HUES64 (cell line): Measurements from ENCODE around the gene CARD18. TPM values are rescaled to one million over a fixed set of nuclear protein-coding genes. Genes with fewer than 3 reads are reported as not detected.

Experiments
- H3K27ac ChIP-seq: 2 replicates; pipeline ENCODE4 v1.7.0; 2013; ENCODE audit warnings: low read depth, low read length, inconsistent platforms
- H3K27me3 ChIP-seq: 2 replicates; pipeline ENCODE4 v1.6.1; 2013; ENCODE audit warnings: mild to moderate bottlenecking, low read length; ENCODE audit not compliant: insufficient read depth
- H3K36me3 ChIP-seq: 2 replicates; pipeline ENCODE4 v1.6.1; 2013; ENCODE audit warnings: mild to moderate bottlenecking, low read length; ENCODE audit not compliant: insufficient read depth
- H3K4me1 ChIP-seq: 2 replicates; pipeline ENCODE4 v1.6.1; 2013; ENCODE audit warnings: mild to moderate bottlenecking, low read length, moderate library complexity; ENCODE audit not compliant: insufficient read depth
- H3K4me3 ChIP-seq: 2 replicates; pipeline ENCODE4 v1.5.1; 2013; ENCODE audit warnings: mild to moderate bottlenecking, low read length, moderate library complexity
- H3K9ac ChIP-seq: 2 replicates; pipeline ENCODE4 v1.6.1; 2013; ENCODE audit warnings: mild to moderate bottlenecking, low read depth, low read length
- H3K9me3 ChIP-seq: 2 replicates; pipeline ENCODE4 v1.6.1; 2013; ENCODE audit warnings: low read depth, low read length; ENCODE audit not compliant: insufficient read depth
- WGBS: fragments of 150-250, 120-280 bp; methylation state at CpG from one replicate; pipeline ENCODE4 v1.1.7; 2013; ENCODE audit warnings: missing lambda C conversion rate; 5-methylcytosine and 5-hydroxymethylcytosine counted together
- polyA plus RNA-seq, 2 experiments: library from polyadenylated mRNA; stranded (reverse); fragments of 50-300 nt; gene quantifications; one replicate each; pipeline ENCODE4 v1.2.3, GENCODE V29; 2013

CARD18 gene
- polyA plus RNA-seq (2013, experiment 1 of 2) = not detected
- not detected for polyA plus RNA-seq (2013, experiment 2 of 2)

GRCh38 chr11:105139669-105140068, at the start of gene CARD18:
Gene CARD18 (minus strand): TSS chr11:105139769. CDS start chr11:105139726, 43 bp downstream.
- Histone ChIP-seq H3K9ac (no peak within 1 kb of the TSS), H3K4me3 (no peak within 1 kb of the TSS), H3K27ac (no peak within 1 kb of the TSS), H3K4me1 (no peaks in the 10 kb centered on the region), H3K36me3 (no peaks in the 10 kb centered on the region), H3K27me3 (no peaks in the 10 kb centered on the region), H3K9me3 (0 out of 2 replicates have a peak, but pooled peaks cover 4% of the 10 kb centered on the region)
- 94% methylated on average over 2 of the region's 2 CpGs for WGBS

GRCh38 chr11:105183987-105184386, 44.4 kb upstream of the CARD18 start:
- Histone ChIP-seq H3K4me3 (no peak overlapping the region), H3K36me3 (no peaks in the 10 kb centered on the region), H3K9me3 (no peaks in the 10 kb centered on the region), H3K27ac (no peak overlapping the region), H3K4me1 (no peaks in the 10 kb centered on the region), H3K9ac (no peak overlapping the region), H3K27me3 (no peaks in the 10 kb centered on the region)
- no CpG with 5 or more reads among the region's 1 CpG for WGBS

GRCh38 chr11:105183426-105183825, 43.9 kb upstream of the CARD18 start:
- 89% methylated on average over 2 of the region's 3 CpGs for WGBS
- no peaks in the 10 kb centered on the region for H3K27me3 ChIP-seq

GRCh38 chr11:105181521-105181920, 42.0 kb upstream of the CARD18 start:
- no peaks in the 10 kb centered on the region for H3K9me3 ChIP-seq
- 100% methylated on average over 1 of the region's 1 CpG for WGBS
- no peak overlapping the region for H3K9ac ChIP-seq
- H3K27ac ChIP-seq = no peak overlapping the region
- H3K4me1 ChIP-seq = no peaks in the 10 kb centered on the region
- H3K4me3 ChIP-seq = no peak overlapping the region
- no peaks in the 10 kb centered on the region for H3K27me3 ChIP-seq
- no peaks in the 10 kb centered on the region for H3K36me3 ChIP-seq

More at GRCh38 chr11:105183426-105183825, 43.9 kb upstream of the CARD18 start:
- Histone ChIP-seq H3K9me3 (no peaks in the 10 kb centered on the region), H3K27ac (no peak overlapping the region), H3K4me1 (no peaks in the 10 kb centered on the region), H3K9ac (no peak overlapping the region), H3K4me3 (no peak overlapping the region), H3K36me3 (no peaks in the 10 kb centered on the region)

- H3K27ac ChIP-seq = no peak overlapping the region
- no peaks in the 10 kb centered on the region for H3K4me1 ChIP-seq
- H3K9me3 ChIP-seq = no peaks in the 10 kb centered on the region
- WGBS = 98% methylated on average over 2 of the region's 2 CpGs
- no peaks in the 10 kb centered on the region for H3K27me3 ChIP-seq
- no peak overlapping the region for H3K4me3 ChIP-seq
- no peak overlapping the region for H3K9ac ChIP-seq
- no peaks in the 10 kb centered on the region for H3K36me3 ChIP-seq
These were observed 41.5 kb upstream of the CARD18 start for GRCh38 chr11:105181100-105181499.

- Histone ChIP-seq H3K9me3 (no peaks in the 10 kb centered on the region), H3K9ac (no peak overlapping the region), H3K4me3 (no peak overlapping the region), H3K36me3 (no peaks in the 10 kb centered on the region), H3K27me3 (no peaks in the 10 kb centered on the region), H3K27ac (no peak overlapping the region), H3K4me1 (no peaks in the 10 kb centered on the region)
- 93% methylated on average over 4 of the region's 5 CpGs for WGBS
These were observed 40.1 kb upstream of the CARD18 start for GRCh38 chr11:105179542-105180278.

GRCh38 chr11:105177658-105178057, 38.1 kb upstream of the CARD18 start:
- H3K9ac ChIP-seq = no peak overlapping the region
- no peak overlapping the region for H3K4me3 ChIP-seq
- no peaks in the 10 kb centered on the region for H3K4me1 ChIP-seq
- H3K27ac ChIP-seq = no peak overlapping the region
- no peaks in the 10 kb centered on the region for H3K27me3 ChIP-seq
- H3K36me3 ChIP-seq = no peaks in the 10 kb centered on the region
- no peaks in the 10 kb centered on the region for H3K9me3 ChIP-seq

GRCh38 chr11:105168457-105168856, 28.9 kb upstream of the CARD18 start:
- H3K9ac ChIP-seq = no peak overlapping the region
- H3K36me3 ChIP-seq = no peaks in the 10 kb centered on the region
- H3K9me3 ChIP-seq = no peaks in the 10 kb centered on the region
- H3K4me3 ChIP-seq = no peak overlapping the region
- H3K4me1 ChIP-seq = no peaks in the 10 kb centered on the region
- no peaks in the 10 kb centered on the region for H3K27me3 ChIP-seq
- no peak overlapping the region for H3K27ac ChIP-seq

- no peak overlapping the region for H3K27ac ChIP-seq
- no peaks in the 10 kb centered on the region for H3K9me3 ChIP-seq
- H3K4me1 ChIP-seq = no peaks in the 10 kb centered on the region
- H3K4me3 ChIP-seq = no peak overlapping the region
- no peaks in the 10 kb centered on the region for H3K36me3 ChIP-seq
- no peak overlapping the region for H3K9ac ChIP-seq
- WGBS = 100% methylated on average over 1 of the region's 3 CpGs
- H3K27me3 ChIP-seq = no peaks in the 10 kb centered on the region
These were observed 27.7 kb upstream of the CARD18 start for GRCh38 chr11:105167244-105167643.

- Histone ChIP-seq H3K9ac (no peak overlapping the region), H3K4me1 (no peaks in the 10 kb centered on the region), H3K4me3 (no peak overlapping the region), H3K9me3 (no peaks in the 10 kb centered on the region), H3K36me3 (no peaks in the 10 kb centered on the region), H3K27me3 (no peaks in the 10 kb centered on the region), H3K27ac (no peak overlapping the region)
- WGBS = 96% methylated on average over 4 of the region's 4 CpGs
These were observed 24.6 kb upstream of the CARD18 start for GRCh38 chr11:105164208-105164607.

- no peaks in the 10 kb centered on the region for H3K9me3 ChIP-seq
- H3K27ac ChIP-seq = no peak overlapping the region
- 63% methylated on average over 1 of the region's 1 CpG for WGBS
- no peaks in the 10 kb centered on the region for H3K36me3 ChIP-seq
- no peak overlapping the region for H3K9ac ChIP-seq
- no peaks in the 10 kb centered on the region for H3K27me3 ChIP-seq
- no peak overlapping the region for H3K4me3 ChIP-seq
- no peaks in the 10 kb centered on the region for H3K4me1 ChIP-seq
These were observed 22.9 kb upstream of the CARD18 start for GRCh38 chr11:105162506-105162905.

GRCh38 chr11:105158436-105158835, 18.9 kb upstream of the CARD18 start:
- no CpG with 5 or more reads among the region's 1 CpG for WGBS
- H3K4me3 ChIP-seq = no peak overlapping the region
- no peak overlapping the region for H3K9ac ChIP-seq
- no peaks in the 10 kb centered on the region for H3K9me3 ChIP-seq
- H3K4me1 ChIP-seq = no peaks in the 10 kb centered on the region
- no peak overlapping the region for H3K27ac ChIP-seq
- no peaks in the 10 kb centered on the region for H3K27me3 ChIP-seq
- H3K36me3 ChIP-seq = no peaks in the 10 kb centered on the region
